GM06990 (cell line): ENCODE results near the gene ZNF285.
"Not testable (repeated sequence)": the region's sequence is repeated elsewhere in the genome, so short reads cannot be mapped to it uniquely, and the experiment has no call there.

ENCODE experiments used
- DNase-seq: peaks from one replicate; pipeline ENCODE4 v3.0.0-alpha.2; 2011; ENCODE audit not compliant: insufficient read length; ENCODE audit errors: extremely low read depth
- H3K27me3 ChIP-seq: replicated peaks from 2 replicates; pipeline ENCODE4 v1.6.0; 2011; ENCODE audit warnings: low read length; ENCODE audit not compliant: control insufficient read depth, insufficient read depth
- H3K36me3 ChIP-seq: 2 replicates; pipeline ENCODE4 v1.5.1; 2011; ENCODE audit warnings: low read length; ENCODE audit not compliant: control insufficient read depth, insufficient read depth
- H3K4me3 ChIP-seq: replicated peaks from 2 replicates; pipeline ENCODE4 v1.5.1; 2011; ENCODE audit warnings: low read depth, mild to moderate bottlenecking, control low read depth, low read length
- TF ChIP-seq, protein P1 (sequence below): IDR thresholded peaks from 2 replicates; pipeline ENCODE4 v1.5.1; 2011; ENCODE audit warnings: low read length, control low read depth, mild to moderate bottlenecking, inconsistent platforms; ENCODE audit not compliant: insufficient read depth, poor library complexity, severe bottlenecking

Gene ZNF285

DNA sequence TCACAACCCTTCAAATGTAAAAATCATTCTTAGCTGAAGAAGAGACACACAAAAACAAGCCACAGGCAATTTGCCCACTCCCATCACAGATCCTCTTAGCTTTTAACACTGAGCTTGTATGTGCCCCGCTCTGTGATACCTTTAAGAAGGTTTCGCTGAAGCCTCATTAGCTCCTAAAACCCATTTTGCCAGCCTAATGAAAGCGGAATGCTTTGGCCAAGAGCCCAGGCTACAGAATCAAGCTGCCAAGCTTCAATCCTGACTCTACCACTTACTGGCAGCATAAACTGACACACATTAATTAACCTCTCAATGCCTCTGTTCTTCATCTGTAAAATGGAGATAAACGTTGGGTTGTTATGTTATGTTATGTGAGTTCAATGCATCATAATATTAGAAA lies 55.4 kb downstream of the ZNF285 start:
- Histone ChIP-seq H3K4me3 (no peak overlapping the region), H3K27me3 (no peaks in the 10 kb centered on the region), H3K36me3 (no peaks in the 10 kb centered on the region)
- TF ChIP-seq, protein P1, sequence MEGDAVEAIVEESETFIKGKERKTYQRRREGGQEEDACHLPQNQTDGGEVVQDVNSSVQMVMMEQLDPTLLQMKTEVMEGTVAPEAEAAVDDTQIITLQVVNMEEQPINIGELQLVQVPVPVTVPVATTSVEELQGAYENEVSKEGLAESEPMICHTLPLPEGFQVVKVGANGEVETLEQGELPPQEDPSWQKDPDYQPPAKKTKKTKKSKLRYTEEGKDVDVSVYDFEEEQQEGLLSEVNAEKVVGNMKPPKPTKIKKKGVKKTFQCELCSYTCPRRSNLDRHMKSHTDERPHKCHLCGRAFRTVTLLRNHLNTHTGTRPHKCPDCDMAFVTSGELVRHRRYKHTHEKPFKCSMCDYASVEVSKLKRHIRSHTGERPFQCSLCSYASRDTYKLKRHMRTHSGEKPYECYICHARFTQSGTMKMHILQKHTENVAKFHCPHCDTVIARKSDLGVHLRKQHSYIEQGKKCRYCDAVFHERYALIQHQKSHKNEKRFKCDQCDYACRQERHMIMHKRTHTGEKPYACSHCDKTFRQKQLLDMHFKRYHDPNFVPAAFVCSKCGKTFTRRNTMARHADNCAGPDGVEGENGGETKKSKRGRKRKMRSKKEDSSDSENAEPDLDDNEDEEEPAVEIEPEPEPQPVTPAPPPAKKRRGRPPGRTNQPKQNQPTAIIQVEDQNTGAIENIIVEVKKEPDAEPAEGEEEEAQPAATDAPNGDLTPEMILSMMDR: no peak
- DNase-seq: no peak

DNA sequence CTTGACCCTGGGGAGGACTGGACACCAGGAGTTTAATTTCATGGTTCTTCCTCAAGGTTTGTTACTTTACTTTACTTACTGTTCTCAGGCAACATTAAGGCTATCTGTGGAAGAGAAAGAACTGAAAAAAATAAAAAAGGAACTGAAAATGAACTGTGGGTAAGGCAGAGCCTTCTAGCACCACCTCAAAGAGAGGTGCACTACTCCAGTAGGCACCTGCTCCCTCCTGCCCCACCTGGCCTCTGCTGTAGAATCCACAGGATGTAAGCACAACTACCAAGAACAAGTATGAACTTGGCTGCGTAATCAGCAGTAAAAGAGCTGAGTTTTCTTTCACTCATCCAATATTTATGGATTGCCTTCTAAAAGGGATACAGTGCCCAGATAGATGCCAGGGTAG lies 57.2 kb downstream of the ZNF285 start:
- no peaks in the 10 kb centered on the region for H3K27me3 ChIP-seq
- no peak overlapping the region for H3K4me3 ChIP-seq
- TF ChIP-seq, protein P1: no peak
- no peaks in the 10 kb centered on the region for H3K36me3 ChIP-seq
- no peak for DNase-seq

- H3K4me3 ChIP-seq: no peak overlapping the region
- DNase-seq: no peak
- H3K27me3 ChIP-seq: no peaks in the 10 kb centered on the region
- no peaks in the 10 kb centered on the region for H3K36me3 ChIP-seq
- TF ChIP-seq, protein P1: no peak
Measured at GRCh38 chr19:44341794-44342193, 59.6 kb downstream of the ZNF285 start.

- not testable (repeated sequence) for H3K4me3 ChIP-seq, H3K27me3 ChIP-seq, H3K36me3 ChIP-seq, DNase-seq
Measured at GRCh38 chr19:44334639-44335038, 66.8 kb downstream of the ZNF285 start.
